Small intestine (tissue), 7 donors: ENCODE measurements around the gene GNAZ. TPM values are rescaled to one million over a fixed set of nuclear protein-coding genes. Genes with fewer than 3 reads are reported as not detected.

Source experiments
- DNase-seq, 2 donors: peaks; one replicate each; pipeline versions ENCODE4 v3.0.0 to v3.0.0-alpha.2; 2013
- FAIRE-seq: peaks from 2 replicates; lab custom pipeline; 2012; peaks lifted over from hg19 to GRCh38; lab: Jason Lieb, UNC
- H3K27ac ChIP-seq, 3 donors: one replicate each; pipeline ENCODE4 v1.5.1; 2013; ENCODE audit warnings: low read length in 2 of 3, mild to moderate bottlenecking in 2 of 3, control low read depth in 1 of 3, inconsistent platforms in 1 of 3, low read depth in 1 of 3, moderate library complexity in 1 of 3
- H3K27me3 ChIP-seq, 3 donors: one replicate each; pipeline ENCODE4 v1.6.1; 2013; ENCODE audit warnings: low read length in 3 of 3, inconsistent platforms in 1 of 3; ENCODE audit not compliant: control insufficient read depth in 3 of 3, insufficient read depth in 3 of 3
- H3K36me3 ChIP-seq, 3 donors: one replicate each; pipeline ENCODE4 v1.6.1; 2013; ENCODE audit warnings: low read length in 3 of 3, inconsistent platforms in 1 of 3, low read depth in 1 of 3, mild to moderate bottlenecking in 1 of 3, moderate library complexity in 1 of 3; ENCODE audit not compliant: control insufficient read depth in 3 of 3, insufficient read depth in 2 of 3
- H3K4me1 ChIP-seq, 3 donors: one replicate each; pipeline ENCODE4 v1.6.1; 2013; ENCODE audit warnings: low read length in 2 of 3, inconsistent platforms in 1 of 3, low read depth in 1 of 3, mild to moderate bottlenecking in 1 of 3, moderate library complexity in 1 of 3; ENCODE audit not compliant: control insufficient read depth in 3 of 3, insufficient read depth in 2 of 3
- H3K4me3 ChIP-seq, 3 donors: one replicate each; pipeline ENCODE4 v1.5.1; 2013; ENCODE audit warnings: low read length in 3 of 3, control low read depth in 1 of 3, inconsistent platforms in 1 of 3, low read depth in 1 of 3, mild to moderate bottlenecking in 1 of 3, moderate library complexity in 1 of 3
- H3K9me3 ChIP-seq, 2 donors: one replicate each; pipeline ENCODE4 v1.6.1; 2013; ENCODE audit warnings: low read depth in 1 of 2, low read length in 1 of 2; ENCODE audit not compliant: control insufficient read depth in 2 of 2, insufficient read depth in 1 of 2
- WGBS, 3 donors: extraction: QIAGEN DNeasy Blood & Tissue Kit; methylation state at CpG; one replicate each; pipeline ENCODE4 v1.1.7; 2013; 5-methylcytosine and 5-hydroxymethylcytosine counted together
- polyA plus RNA-seq, 4 donors: library from polyadenylated mRNA; stranded (reverse) in 3 of 4; unstranded in 1 of 4; fragments of 200-250 nt in 3 of 4; fragments of 120-200 nt in 1 of 4; gene quantifications; one replicate each; pipeline versions ENCODE4 v1.2.1 to v1.2.3, GENCODE V29; 2013
- donor health status: healthy with polysubstance abuse.
- donor health status: control.
- donor health status: control.
- donor health status: Bipolar disorder and iron deficiency.
- donor health status: healthy.

GNAZ gene
- polyA plus RNA-seq, 4 donors, result 0.55 to 3.6 (median 2.7) TPM

- H3K4me3 ChIP-seq, result no peak overlapping the region
- H3K36me3 ChIP-seq, result no peaks in the 10 kb centered on the region
- H3K27me3 ChIP-seq, result no peaks in the 10 kb centered on the region
- peaks cover 0 to 4% of the 10 kb centered on the region in 2 donors for H3K9me3 ChIP-seq
- WGBS, 3 donors, result 43 to 82% (median 59%) methylated on average over 16 to 17 of the region's 17 CpGs
- DNase-seq (peak; percentile 24 to 28), FAIRE-seq (no peak)
- H3K4me1 ChIP-seq, result no peaks in the 10 kb centered on the region
- no peak overlapping the region for H3K27ac ChIP-seq
These were observed 37.3 kb downstream of the GNAZ start for GRCh38 chr22:23107487-23108248.

- no peak for DNase-seq
- no peak for FAIRE-seq
- WGBS, 3 donors, result 81 to 85% (median 85%) methylated on average over 7 of the region's 7 CpGs
These were observed 38.1 kb downstream of the GNAZ start for GRCh38 chr22:23108249-23109078.

GRCh38 chr22:23109079-23109347, 38.7 kb downstream of the GNAZ start:
- 89 to 96% (median 94%) methylated on average over 6 of the region's 6 CpGs for WGBS, 3 donors
- H3K4me1 ChIP-seq, result no peaks in the 10 kb centered on the region
- no peak for DNase-seq

More at GRCh38 chr22:23108249-23109078, 38.1 kb downstream of the GNAZ start:
- H3K27me3 ChIP-seq, result no peaks in the 10 kb centered on the region
- no peaks in the 10 kb centered on the region for H3K36me3 ChIP-seq
- no peak overlapping the region for H3K4me3 ChIP-seq
- H3K4me1 ChIP-seq, result no peaks in the 10 kb centered on the region
- no peak overlapping the region for H3K27ac ChIP-seq
- H3K9me3 ChIP-seq, result peaks cover 0 to 4% of the 10 kb centered on the region in 2 donors

GRCh38 chr22:23109441-23109978, 39.2 kb downstream of the GNAZ start:
- Histone ChIP-seq H3K27me3 (no peaks in the 10 kb centered on the region), H3K4me3 (no peak overlapping the region), H3K4me1 (no peaks in the 10 kb centered on the region), H3K27ac (no peak overlapping the region), H3K36me3 (no peaks in the 10 kb centered on the region), H3K9me3 (peaks cover 0 to 4% of the 10 kb centered on the region in 2 donors)
- no peak for FAIRE-seq
- 86 to 87% (median 86%) methylated on average over 5 of the region's 5 CpGs for WGBS, 3 donors
- DNase-seq, result no peak

More at GRCh38 chr22:23109079-23109347, 38.7 kb downstream of the GNAZ start:
- H3K9me3 ChIP-seq, result peaks cover 0 to 4% of the 10 kb centered on the region in 2 donors
- H3K4me3 ChIP-seq, result no peak overlapping the region
- FAIRE-seq, result no peak
- no peaks in the 10 kb centered on the region for H3K36me3 ChIP-seq
- H3K27ac ChIP-seq, result no peak overlapping the region
- no peaks in the 10 kb centered on the region for H3K27me3 ChIP-seq

DNA sequence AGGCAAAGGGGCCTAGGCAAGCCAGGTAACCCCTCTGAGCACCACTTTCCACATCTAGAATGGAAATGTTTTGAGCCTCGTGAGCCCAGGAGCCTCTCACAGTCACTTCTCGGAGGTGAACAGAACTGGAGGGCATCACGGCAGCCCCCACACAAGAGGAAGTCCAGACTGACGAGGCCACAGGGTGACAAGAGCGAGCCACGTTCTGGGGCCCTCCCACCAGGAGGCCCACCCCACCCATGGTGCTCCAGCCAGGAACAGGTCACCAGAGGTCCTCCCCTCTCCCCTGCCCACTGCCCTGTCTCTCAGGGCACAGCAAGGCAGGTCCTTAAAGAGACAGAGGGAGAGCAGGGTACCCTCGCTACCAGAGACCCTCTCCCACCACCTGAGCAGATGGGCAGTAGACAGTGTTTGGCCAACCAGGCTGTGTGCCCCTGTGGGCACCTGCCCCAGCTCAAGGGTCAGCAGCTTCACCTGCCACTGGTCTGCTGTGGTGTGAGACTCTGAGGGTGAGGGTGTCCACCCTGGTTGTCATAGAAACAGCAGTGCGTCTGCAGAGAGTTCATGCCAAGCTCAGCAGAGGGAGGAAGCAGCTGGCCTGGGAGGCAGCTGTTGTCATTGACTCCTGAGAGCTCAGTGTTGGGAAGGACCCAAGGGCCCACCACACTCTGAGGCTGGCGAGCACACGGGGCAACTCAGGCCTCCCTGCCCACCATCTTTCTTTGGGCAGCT, 40.0 kb downstream of the GNAZ start:
- no peak for FAIRE-seq
- Histone ChIP-seq H3K4me1 (no peaks in the 10 kb centered on the region), H3K4me3 (no peak overlapping the region), H3K27ac (peak overlapping the region in 1 of 3 donors; percentile 22), H3K9me3 (peaks cover 0 to 4% of the 10 kb centered on the region in 2 donors), H3K27me3 (no peaks in the 10 kb centered on the region), H3K36me3 (no peaks in the 10 kb centered on the region)
- 75 to 78% (median 76%) methylated on average over 10 of the region's 10 CpGs for WGBS, 3 donors
- no peak for DNase-seq

- Histone ChIP-seq H3K36me3 (no peaks in the 10 kb centered on the region), H3K27ac (no peak overlapping the region), H3K9me3 (peaks cover 0 to 4% of the 10 kb centered on the region in 2 donors), H3K4me1 (no peaks in the 10 kb centered on the region), H3K27me3 (no peaks in the 10 kb centered on the region), H3K4me3 (no peak overlapping the region)
- FAIRE-seq (no peak), DNase-seq (no peak)
- 67 to 81% (median 70%) methylated on average over 15 of the region's 15 CpGs for WGBS, 3 donors
These were observed 40.7 kb downstream of the GNAZ start for GRCh38 chr22:23110922-23111527.

DNA sequence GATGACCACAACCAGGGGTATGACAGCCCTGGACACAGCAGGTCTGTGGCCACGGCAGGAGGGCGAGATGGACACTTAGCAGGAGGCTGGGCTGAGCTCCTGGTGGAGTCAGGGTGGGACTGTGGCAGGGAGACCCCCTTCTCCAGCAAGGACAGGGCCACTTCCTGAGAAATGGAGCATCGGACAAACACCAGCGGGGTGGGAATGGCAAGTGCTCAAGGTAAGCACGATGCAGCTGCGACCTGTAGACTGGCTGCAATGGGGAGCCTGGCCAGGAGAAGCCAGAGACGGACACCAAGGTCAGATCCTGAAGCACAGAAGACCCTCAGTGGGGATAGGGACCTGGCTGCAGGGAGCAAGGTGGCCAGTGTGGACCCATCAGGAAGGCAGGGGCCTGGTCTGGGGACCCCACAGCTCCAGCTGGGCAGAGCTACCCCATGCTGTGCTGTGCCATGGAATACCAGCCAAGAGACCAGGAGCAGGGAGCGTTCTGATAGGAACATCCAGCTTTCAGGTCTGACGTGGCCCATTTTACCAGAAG, 42.2 kb downstream of the GNAZ start:
- no peaks in the 10 kb centered on the region for H3K27me3 ChIP-seq
- H3K36me3 ChIP-seq, result no peaks in the 10 kb centered on the region
- H3K27ac ChIP-seq, result no peak overlapping the region
- no peaks in the 10 kb centered on the region for H3K9me3 ChIP-seq
- DNase-seq (no peak), FAIRE-seq (no peak)
- H3K4me3 ChIP-seq, result no peak overlapping the region
- H3K4me1 ChIP-seq, result no peaks in the 10 kb centered on the region
- WGBS, 3 donors, result 85 to 94% (median 88%) methylated on average over 9 of the region's 9 CpGs
